Loucy (cell line): ENCODE data around the gene TTC24.
"Not testable (repeated sequence)": the region's sequence is repeated elsewhere in the genome, so short reads cannot be mapped to it uniquely, and the experiment has no call there.

Experiments
- H2AFZ ChIP-seq: fragments of 200-600 bp; sonication (generic); 2 replicates; pipeline ENCODE4 v1.6.0; 2016; ENCODE audit warnings: antibody characterized with exemption, mild to moderate bottlenecking, low read length, moderate library complexity
- H3F3A ChIP-seq: fragments of 200-600 bp; 2 replicates; pipeline ENCODE4 v1.6.0; 2016; ENCODE audit warnings: antibody characterized with exemption, low read depth, mild to moderate bottlenecking
- H3K27me3 ChIP-seq: fragments of 200-600 bp; sonication (generic); 2 replicates; pipeline ENCODE4 v1.6.1; 2014; ENCODE audit warnings: low read length, mild to moderate bottlenecking; ENCODE audit not compliant: insufficient read depth, poor library complexity, severe bottlenecking
- H3K36me3 ChIP-seq: fragments of 200-600 bp; sonication (generic); 2 replicates; pipeline ENCODE4 v1.6.1; 2016; ENCODE audit warnings: low read length; ENCODE audit not compliant: insufficient read depth
- H3K4me1 ChIP-seq: fragments of 200-600 bp; sonication (generic); 2 replicates; pipeline ENCODE4 v1.5.1; 2014; ENCODE audit warnings: low read length, mild to moderate bottlenecking; ENCODE audit not compliant: insufficient read depth, poor library complexity, severe bottlenecking
- H3K4me2 ChIP-seq: fragments of 200-600 bp; sonication (generic); 2 replicates; pipeline ENCODE4 v1.6.0; 2014; ENCODE audit warnings: antibody characterized with exemption, low read length, low read depth, mild to moderate bottlenecking; ENCODE audit not compliant: poor library complexity, severe bottlenecking
- H3K4me3 ChIP-seq: fragments of 200-600 bp; sonication (generic); 2 replicates; pipeline ENCODE4 v1.5.1; 2014; ENCODE audit warnings: low read length, mild to moderate bottlenecking, mixed read lengths; ENCODE audit not compliant: poor library complexity, severe bottlenecking
- H3K79me2 ChIP-seq: fragments of 200-600 bp; sonication (generic); 2 replicates; pipeline ENCODE4 v1.6.1; 2014; ENCODE audit warnings: low read length; ENCODE audit not compliant: insufficient read depth
- H3K9ac ChIP-seq: fragments of 200-600 bp; sonication (generic); 2 replicates; pipeline ENCODE4 v1.6.0; 2014; ENCODE audit warnings: mild to moderate bottlenecking, low read depth, low read length, moderate library complexity; ENCODE audit not compliant: poor library complexity, severe bottlenecking
- H3K9me2 ChIP-seq: fragments of 200-600 bp; sonication (generic); replicated peaks from 2 replicates; pipeline ENCODE4 v1.6.1; 2016; ENCODE audit warnings: low read depth, low read length, mixed read lengths
- H3K9me3 ChIP-seq: fragments of 200-600 bp; sonication (generic); 2 replicates; pipeline ENCODE4 v1.6.1; 2014; ENCODE audit warnings: mild to moderate bottlenecking, antibody characterized with exemption, low read length, low read depth; ENCODE audit not compliant: insufficient read depth
- H4K20me1 ChIP-seq: fragments of 200-600 bp; sonication (generic); 2 replicates; pipeline ENCODE4 v1.6.0; 2014; ENCODE audit warnings: antibody characterized with exemption, low read length, mild to moderate bottlenecking; ENCODE audit not compliant: insufficient read depth, poor library complexity, severe bottlenecking
- EZH2phosphoT487 ChIP-seq: fragments of 200-600 bp; IDR thresholded peaks from 2 replicates; pipeline ENCODE4 v1.6.1; 2018; ENCODE audit warnings: antibody characterized with exemption, mild to moderate bottlenecking, moderate library complexity, borderline replicate concordance
- TF ChIP-seq, protein P1 (sequence below): fragments of 200-600 bp; sonication (generic); conservative IDR thresholded peaks from 2 replicates; pipeline ENCODE4 v1.5.1; 2014; ENCODE audit warnings: mild to moderate bottlenecking, antibody characterized with exemption, low read length

TTC24 gene

GRCh38 chr1:156586323-156586722 lies 6.8 kb downstream of the TTC24 start:
- no peaks in the 10 kb centered on the region for H3F3A ChIP-seq
- no peak overlapping the region for H3K9ac ChIP-seq
- no peak overlapping the region for H3K4me3 ChIP-seq
- no peaks in the 10 kb centered on the region for H3K79me2 ChIP-seq
- H3K4me1 ChIP-seq: peaks cover 8% of the 10 kb centered on the region
- no peak for TF ChIP-seq EZH2phosphoT487
- no peaks in the 10 kb centered on the region for H3K27me3 ChIP-seq
- H3K36me3 ChIP-seq: no peaks in the 10 kb centered on the region
- H4K20me1 ChIP-seq: no peaks in the 10 kb centered on the region
- no peaks in the 10 kb centered on the region for H3K9me3 ChIP-seq
- no peak overlapping the region for H2AFZ ChIP-seq
- H3K4me2 ChIP-seq: no peak overlapping the region
- H3K9me2 ChIP-seq: no peaks in the 10 kb centered on the region

- Histone ChIP-seq H3K4me1 (peaks cover 9% of the 10 kb centered on the region), H3K79me2 (peaks cover 3% of the 10 kb centered on the region), H3F3A (no peaks in the 10 kb centered on the region), H3K4me3 (no peak overlapping the region), H3K9me3 (no peaks in the 10 kb centered on the region), H3K27me3 (no peaks in the 10 kb centered on the region), H3K36me3 (no peaks in the 10 kb centered on the region), H4K20me1 (no peaks in the 10 kb centered on the region), H3K9me2 (no peaks in the 10 kb centered on the region), H2AFZ (no peak overlapping the region), H3K4me2 (no peak overlapping the region), H3K9ac (no peak overlapping the region)
- TF ChIP-seq, protein P1, sequence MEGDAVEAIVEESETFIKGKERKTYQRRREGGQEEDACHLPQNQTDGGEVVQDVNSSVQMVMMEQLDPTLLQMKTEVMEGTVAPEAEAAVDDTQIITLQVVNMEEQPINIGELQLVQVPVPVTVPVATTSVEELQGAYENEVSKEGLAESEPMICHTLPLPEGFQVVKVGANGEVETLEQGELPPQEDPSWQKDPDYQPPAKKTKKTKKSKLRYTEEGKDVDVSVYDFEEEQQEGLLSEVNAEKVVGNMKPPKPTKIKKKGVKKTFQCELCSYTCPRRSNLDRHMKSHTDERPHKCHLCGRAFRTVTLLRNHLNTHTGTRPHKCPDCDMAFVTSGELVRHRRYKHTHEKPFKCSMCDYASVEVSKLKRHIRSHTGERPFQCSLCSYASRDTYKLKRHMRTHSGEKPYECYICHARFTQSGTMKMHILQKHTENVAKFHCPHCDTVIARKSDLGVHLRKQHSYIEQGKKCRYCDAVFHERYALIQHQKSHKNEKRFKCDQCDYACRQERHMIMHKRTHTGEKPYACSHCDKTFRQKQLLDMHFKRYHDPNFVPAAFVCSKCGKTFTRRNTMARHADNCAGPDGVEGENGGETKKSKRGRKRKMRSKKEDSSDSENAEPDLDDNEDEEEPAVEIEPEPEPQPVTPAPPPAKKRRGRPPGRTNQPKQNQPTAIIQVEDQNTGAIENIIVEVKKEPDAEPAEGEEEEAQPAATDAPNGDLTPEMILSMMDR: no peak
- TF ChIP-seq EZH2phosphoT487: no peak
Measured at GRCh38 chr1:156586892-156587477, 7.5 kb downstream of the TTC24 start.

DNA sequence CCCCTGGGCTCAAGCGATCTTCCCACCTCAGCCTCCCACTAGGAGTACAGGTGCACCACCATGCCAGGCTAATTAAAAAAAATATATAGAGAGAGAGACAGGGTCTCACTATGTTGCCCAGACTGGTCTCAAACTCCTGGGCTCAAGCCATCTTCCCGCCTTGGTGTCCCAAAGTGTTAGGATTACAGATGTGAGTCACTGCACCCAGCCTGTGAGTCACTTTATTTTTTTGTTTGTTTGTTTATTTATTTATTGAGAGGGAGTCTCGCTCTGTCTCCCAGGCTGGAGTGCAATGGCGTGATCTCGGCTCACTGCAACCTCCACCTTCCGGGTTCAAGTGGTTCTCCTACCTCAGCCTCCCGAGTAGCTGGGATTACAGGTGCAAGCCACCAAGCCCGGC lies 8.4 kb downstream of the TTC24 start:
- H3K4me2 ChIP-seq, H3K9me2 ChIP-seq, H3K36me3 ChIP-seq, H3K9ac ChIP-seq, H2AFZ ChIP-seq, H3F3A ChIP-seq, H3K4me3 ChIP-seq, H3K9me3 ChIP-seq, H4K20me1 ChIP-seq, H3K27me3 ChIP-seq: not testable (repeated sequence)
- Histone ChIP-seq H3K4me1 (peaks cover 14% of the 10 kb centered on the region), H3K79me2 (peaks cover 12% of the 10 kb centered on the region)

GRCh38 chr1:156589546-156589945 lies 10.0 kb downstream of the TTC24 start:
- H2AFZ ChIP-seq: no peak overlapping the region
- H3K4me1 ChIP-seq: peaks cover 14% of the 10 kb centered on the region
- no peak overlapping the region for H3K4me3 ChIP-seq
- H3K79me2 ChIP-seq: peaks cover 14% of the 10 kb centered on the region
- no peaks in the 10 kb centered on the region for H3F3A ChIP-seq
- H3K36me3 ChIP-seq: no peaks in the 10 kb centered on the region
- H4K20me1 ChIP-seq: no peaks in the 10 kb centered on the region
- TF ChIP-seq, protein P1: no peak
- no peak for TF ChIP-seq EZH2phosphoT487
- H3K9me2 ChIP-seq: no peaks in the 10 kb centered on the region
- no peaks in the 10 kb centered on the region for H3K27me3 ChIP-seq
- no peak overlapping the region for H3K9ac ChIP-seq
- no peaks in the 10 kb centered on the region for H3K9me3 ChIP-seq
- H3K4me2 ChIP-seq: no peak overlapping the region
